Stimulated activated CD8-positive, alpha-beta memory T cell treated with anti-CD3 and anti-CD28 coated beads, Interleukin-4, amount 100 ng/mL, for 4 hours (primary cell): ENCODE results near the gene CLEC7A.

Experiments
- DNase-seq, 2 donors: peaks; one replicate each; pipeline ENCODE4 v3.0.0-alpha.2; 2020; ENCODE audit warnings: low read depth in 2 of 2, low spot score in 1 of 2

Gene CLEC7A

DNA sequence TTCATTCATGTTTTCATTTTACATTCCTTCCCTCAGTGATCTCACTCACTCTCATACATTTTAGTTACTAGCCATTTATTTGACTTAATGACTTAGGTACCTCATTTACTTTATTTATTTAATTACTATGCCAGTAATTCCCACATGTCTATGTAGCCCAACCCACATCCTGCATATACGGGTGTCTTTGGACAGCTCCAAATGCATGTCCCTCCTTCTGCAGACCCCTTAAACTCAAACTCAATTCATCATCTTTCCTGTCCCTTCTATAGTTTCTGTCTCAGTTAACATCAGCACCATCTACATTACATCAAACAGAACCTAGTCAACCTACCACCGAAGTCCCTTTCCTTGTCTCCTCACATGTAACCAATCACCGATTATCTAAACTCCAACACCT, 34.0 kb downstream of the CLEC7A start:
- DNase-seq: no peak

DNA sequence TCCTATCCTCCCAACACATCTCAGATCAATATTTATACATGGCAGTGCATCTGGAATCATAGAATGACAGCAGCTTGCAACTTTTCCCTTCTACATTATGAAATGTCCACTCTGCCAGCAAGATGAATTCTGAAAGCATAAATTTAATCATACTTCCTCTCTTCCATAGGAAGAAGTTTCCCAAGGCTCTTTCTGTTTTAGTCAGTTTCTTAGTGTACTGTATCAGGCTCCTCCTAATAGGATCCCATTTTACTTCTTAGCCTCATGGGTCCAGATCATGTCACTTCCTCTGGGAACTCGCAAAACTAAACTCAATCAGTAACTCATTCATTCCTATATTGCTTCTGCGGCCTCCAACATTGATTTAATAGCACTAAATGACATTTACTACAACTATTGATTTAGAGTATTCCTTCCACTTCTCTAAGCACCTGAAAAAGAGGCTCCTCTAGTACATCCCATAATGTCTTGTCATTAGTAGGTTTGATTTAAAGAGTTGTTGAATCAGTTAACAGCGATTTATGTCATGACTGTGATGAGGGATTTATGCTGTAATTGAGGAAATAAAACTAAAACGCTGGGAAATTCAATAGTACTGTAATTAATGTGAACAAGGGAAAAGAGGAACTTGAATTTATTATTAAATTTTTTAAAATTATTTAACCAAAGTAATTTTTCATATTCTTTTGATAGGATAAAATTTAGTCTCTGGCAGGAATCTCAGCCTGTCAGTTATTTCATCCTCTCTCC, 35.2 kb downstream of the CLEC7A start:
- no peak for DNase-seq

DNA sequence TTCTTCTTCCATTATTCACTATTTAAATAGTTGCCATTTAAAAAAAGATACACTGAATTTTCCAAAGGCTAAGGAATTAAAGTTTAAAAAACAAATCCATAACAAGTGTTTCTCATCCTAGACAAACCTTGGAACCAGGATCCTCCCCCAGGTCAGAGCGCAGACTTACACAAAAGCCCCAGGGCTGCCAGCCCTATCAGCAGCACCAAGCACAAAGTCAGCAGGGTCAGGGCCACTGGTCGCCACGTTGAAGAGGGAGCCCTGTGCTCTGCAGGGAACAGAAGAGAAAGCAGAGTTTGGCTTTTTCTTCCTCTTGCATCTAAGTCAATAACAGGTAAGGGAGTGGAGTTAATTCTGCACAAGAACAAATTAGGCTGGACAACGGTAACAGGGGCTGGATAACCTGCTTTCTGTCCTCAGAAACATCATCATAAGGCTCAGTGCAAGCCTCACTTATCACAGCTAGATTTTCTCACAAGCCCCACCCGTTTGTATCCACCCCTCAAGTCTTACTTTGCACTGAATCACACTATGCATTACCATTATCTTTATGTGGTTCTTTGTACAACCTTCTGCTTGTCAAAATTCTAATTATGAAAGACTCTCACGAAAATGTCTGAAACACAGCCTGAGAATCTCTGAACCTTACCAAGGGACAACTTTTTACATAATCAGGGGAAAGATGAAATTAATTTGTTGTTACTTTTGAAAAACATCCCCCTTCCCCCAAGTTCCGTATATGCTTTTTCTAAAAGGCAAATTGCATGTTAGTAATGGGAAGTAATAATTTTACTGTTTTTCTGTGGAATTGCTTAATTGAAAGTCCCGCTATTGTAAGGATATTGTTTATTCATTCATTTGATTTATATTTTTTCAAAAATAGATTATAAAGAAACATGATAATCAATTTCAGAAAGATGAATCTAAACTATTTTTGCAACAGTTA, 40.8 kb downstream of the CLEC7A start:
- no peak for DNase-seq

DNA sequence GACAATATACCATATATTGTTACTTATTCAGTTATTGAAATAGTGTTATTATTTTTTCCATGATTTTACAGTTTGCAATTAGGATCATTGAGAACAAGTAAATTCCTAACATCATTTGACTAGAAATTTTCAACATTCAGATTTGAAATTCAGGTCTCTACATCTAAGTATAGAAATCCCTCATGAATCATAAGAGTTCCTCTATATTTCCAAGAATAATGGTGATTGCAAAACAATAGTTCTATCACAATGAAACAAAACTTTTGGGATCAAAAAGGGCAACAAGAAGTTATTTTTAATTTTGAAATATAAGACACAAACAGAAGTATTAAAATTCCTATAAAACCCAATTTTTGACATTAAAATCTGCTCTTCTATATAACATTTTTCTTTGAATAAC, 42.0 kb downstream of the CLEC7A start:
- no peak for DNase-seq

DNA sequence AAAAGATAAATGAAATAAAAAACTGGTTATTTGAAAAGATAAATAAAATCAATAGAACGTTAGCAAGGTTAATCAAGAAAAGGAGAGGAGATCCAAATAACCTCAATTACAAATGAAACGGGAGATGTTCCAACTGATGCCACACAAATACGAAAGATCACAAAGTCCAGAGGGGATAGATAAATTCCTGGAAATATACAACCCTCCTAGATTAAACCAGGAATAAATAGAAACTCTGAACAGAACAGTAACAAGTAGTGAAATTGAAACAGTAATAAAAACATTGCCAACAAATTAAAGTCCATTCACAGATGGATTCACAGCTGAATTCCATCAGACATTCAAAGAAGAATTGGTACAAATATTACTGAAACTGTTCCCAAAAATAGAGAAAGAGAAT, 43.6 kb downstream of the CLEC7A start:
- DNase-seq: no peak

- no peak for DNase-seq
Observed at GRCh38 chr12:10084733-10085132, 45.3 kb downstream of the CLEC7A start.

DNA sequence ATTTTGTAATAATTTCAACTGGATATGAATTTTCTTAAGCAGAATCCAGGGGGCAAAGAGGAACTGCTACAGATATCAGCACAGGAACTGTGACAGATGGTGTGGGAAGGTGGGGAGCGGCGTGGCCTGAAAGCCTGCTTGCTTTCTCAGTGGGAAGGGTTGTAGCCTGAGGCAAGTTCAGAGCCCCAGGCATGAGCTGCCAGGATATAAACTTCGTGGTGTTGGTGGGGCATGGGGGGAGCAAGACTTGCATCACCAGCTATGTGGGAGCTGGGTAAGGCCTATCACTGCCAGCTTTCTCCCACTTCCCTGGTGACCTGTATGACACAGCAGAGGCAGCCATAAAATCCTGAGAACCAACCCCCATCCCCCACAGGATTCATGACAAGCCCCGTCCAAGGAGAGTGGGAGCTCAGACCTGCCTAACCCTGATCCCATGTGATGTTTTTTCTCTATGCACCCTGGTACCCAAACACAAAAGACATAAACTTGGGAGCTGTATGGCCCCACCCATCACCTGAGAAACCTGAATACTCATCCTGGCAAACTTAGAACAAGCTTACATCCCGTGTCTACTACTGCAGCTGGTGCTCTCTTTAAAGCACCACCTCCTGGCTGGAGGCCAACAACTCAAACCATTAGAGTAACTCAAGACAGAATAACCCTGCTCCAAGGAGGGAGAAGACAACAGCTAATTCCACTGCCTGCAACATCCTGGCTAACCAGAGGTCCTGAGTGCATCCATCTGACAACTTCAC, 47.7 kb downstream of the CLEC7A start:
- no peak for DNase-seq

DNA sequence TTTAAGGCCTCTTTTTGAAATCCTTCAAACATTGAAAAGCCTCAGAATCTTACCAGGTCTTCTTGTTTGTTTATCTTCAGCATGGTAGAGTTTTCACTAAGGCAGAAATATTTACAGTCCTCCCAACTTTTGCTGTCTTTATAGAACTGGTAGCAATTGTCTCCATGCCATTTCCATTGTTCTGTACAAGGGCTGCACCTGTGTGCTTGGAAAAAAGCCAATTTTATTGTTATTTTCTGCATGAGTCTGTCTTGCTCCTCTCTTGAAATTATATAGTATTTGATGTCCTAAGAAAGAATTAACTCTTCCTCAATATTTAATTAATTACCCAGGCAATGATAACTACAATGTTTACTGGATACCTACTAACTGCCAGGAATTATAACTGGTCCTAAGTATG, 54.5 kb downstream of the CLEC7A start:
- no peak for DNase-seq

- no peak for DNase-seq
Observed at GRCh38 chr12:10073261-10073660, 56.7 kb downstream of the CLEC7A start.

- DNase-seq: no peak
Observed at GRCh38 chr12:10072131-10072530, 57.9 kb downstream of the CLEC7A start.

DNA sequence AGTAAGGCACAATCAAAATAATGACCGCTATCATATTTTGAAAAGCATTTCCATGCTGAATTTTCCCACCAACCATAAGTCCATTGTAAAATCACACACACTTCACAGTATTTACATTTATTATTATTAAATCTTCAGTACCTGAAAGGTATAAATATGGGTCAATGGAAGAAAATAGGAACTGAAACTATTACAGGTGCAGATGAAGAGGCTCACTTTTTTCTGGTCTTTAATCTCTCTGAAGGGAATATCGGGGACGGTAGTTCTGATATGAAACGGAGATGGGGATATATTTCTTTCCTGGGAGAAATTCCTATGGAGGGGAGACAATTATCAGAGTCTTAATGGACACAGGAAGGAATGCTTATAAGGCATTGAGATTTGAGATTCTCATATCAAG, 59.6 kb downstream of the CLEC7A start:
- no peak for DNase-seq

GRCh38 chr12:10069976-10070375, 60.0 kb downstream of the CLEC7A start:
- no peak for DNase-seq

DNA sequence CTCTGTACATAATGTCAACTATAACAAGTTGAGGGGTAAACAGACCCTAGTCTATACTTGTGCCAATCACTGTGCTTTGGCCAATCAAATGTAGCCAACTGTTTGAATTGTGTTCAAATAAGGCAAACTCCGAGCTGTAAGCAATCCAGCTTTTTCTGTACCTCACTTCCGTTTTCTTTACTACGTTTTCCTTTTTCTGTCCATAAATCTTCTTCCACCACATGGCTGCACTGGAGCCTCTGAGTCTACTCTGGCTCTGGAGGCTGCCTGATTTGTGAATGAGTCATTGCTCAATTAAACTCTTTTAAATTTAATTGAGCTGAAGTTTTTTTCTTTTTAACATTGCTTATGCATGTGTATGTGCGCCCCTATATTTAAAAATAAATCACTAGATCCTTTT, 60.9 kb downstream of the CLEC7A start:
- no peak for DNase-seq

DNA sequence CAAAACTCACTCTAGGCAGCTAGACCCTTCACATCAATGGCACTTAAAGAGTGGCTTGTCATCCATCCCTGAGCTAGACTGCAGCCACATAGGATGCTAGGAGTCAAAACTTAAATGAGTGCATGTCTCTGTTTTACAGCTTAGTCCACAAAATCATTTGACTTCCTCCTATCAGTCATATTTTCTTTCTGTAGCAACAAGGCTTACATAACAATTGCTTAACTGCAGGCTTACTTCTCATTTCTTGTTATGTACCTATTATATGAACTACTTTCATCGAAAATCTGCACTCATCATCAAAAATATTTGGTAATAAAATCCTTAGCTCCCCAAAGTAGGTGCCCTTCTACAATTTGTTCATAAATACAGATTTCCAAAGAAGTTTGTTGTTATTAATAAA, 61.4 kb downstream of the CLEC7A start:
- no peak for DNase-seq

- DNase-seq: no peak
Observed at GRCh38 chr12:10067942-10068341, 62.1 kb downstream of the CLEC7A start.

DNA sequence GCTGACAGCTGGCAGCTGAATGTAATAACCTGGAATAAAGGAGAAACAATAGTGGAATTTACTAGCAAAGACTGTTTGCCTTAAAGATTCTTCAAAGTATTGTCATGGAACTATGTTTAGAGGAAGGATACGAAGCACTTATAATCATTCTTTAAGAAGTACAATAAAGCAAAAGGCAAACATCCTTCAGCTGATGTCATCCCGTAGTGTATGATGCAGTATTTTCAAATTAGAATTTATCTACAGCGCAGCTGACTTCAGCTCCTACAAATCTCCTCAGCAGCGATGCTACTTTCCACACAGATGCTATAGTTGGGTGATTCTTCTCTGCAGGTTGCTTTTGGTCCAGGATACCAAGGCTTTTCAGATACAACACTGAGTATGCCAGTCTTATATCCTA, 62.7 kb downstream of the CLEC7A start:
- no peak for DNase-seq
